HG03060 (cell line): Measurements from ENCODE around the gene DBF4B.

Experiments used
- ATAC-seq: cut with Tn5 transposase; IDR thresholded peaks from one replicate; pipeline ENCODE4 v1.9.1; 2021; ENCODE audit warnings: low read depth, moderate number of reproducible peaks; ENCODE audit not compliant: unreplicated experiment

DBF4B gene

DNA sequence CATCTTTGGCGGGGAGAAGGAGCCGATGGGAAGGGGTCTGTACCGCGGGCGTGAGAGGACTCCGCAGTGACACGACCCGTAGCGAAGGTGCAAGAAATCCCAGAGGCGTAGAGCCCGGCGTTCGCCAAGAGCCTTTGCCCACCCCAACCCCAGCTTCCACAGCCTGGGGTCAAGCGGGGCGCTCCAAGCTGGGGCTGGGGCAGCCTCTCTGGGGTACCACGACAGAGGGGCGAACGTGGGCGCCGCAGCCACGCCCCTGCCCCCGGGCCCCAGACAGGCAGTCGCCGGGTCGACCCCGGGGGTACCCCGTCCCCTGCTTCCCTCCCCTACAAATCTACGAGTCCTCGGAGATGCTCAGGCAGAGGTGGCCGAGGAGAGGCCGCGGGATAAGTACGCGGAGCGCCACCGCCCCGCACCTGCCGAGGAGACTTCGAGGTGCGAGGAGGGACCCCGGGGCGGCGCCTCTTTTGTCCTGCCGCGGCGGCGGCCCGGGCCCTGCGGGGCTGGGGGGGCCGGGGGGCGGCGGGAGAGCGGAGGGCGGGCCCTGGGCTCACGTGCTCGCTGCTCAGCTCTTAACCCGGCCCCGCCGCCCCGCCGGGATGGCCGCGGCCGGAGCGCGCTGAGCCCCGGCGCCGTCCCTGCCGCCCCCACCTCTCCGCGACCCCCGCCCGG lies 50.1 kb downstream of the DBF4B start, which contains the start of gene ADAM11:
Gene ADAM11 (plus strand): TSS at position 575 of the 672 bp plus-strand sequence. CDS start 212 bp downstream, outside the sequence.
- no peak for ATAC-seq

- ATAC-seq, result no peak
Observed at GRCh38 chr17:44759086-44759915, 50.8 kb downstream of the DBF4B start.

- ATAC-seq, result no peak
Observed at GRCh38 chr17:44759916-44760243, 51.4 kb downstream of the DBF4B start.

DNA sequence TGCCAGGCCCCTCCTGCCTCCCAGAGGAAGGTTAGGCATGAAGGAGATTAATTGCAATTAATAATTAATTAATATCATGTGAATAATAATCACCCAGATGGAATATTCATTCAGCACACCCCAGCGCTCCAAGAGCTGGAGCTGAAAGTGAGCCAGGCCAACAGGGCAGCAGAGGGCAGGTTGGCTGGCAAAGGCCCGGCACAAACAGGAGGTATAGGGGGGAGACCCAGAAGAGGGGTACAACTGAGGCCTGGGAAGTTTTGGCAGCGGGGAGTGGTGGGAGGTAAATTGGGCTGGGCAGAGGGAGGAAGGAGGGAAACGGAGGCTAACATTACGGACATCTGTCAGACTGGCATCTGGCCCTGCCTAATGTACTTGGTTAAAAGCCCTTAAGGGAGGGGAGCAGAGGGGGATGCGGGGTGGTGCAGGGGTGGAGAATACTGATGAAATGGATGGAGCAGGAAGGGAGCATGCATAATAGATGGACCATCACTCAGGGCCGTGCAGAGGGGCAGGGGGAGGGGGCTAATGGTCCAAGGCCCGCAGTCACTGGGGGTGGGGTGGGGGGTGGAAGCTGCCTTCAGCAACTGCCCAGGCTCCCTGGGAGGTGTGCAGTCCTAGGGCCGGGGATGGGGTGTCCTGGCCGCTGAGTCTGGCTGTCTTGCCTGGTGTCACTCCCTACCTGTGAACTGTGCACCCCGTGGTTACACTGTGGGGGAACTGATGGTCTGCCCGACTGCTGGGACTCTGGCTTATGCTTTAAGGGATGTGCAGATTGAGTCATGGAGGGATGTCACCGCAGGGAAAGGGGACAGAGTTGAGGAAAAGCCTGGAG lies 52.2 kb downstream of the DBF4B start:
- no peak for ATAC-seq

DNA sequence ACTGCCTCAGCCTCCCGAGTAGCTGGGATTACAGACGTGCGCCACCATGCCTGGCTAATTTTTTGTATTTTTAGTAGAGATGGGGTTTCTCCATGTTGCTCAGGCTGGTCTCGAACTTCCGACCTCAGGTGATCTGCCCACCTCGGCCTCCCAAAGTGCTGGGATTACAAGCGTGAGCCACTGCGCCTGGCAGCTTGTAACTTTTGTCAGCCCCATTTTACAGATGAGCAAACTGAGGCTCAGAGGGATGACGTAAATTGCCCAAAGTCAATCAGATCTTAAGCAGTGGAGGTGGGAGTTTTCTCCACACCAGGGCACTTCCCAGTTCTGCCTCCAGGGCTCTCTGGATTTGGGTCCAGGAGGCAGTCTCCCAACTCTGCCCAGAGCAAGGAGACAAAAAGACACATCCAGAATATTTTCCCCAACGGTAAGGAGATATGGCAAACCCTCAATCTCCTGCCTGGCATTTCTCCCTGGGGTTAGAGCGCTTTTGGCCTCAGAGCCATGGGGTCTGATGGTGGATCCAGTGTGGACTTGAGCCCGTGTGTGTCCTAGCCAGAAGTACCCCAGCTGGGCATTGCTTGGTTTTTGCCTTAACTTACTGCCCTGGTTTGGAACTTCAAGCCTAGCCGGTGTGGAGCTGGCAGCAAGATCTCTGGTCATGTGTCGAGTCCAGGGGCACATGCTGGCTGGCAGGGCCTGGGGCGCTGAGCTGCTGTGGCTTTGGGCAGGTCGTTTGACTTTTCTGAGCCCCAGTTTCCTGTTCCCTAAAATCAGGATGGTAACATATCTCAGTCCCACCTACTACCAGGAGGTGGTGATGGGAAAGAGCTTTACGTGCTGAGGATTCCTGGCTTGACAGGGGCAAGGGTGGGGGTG lies 53.7 kb downstream of the DBF4B start:
- ATAC-seq, result no peak

DNA sequence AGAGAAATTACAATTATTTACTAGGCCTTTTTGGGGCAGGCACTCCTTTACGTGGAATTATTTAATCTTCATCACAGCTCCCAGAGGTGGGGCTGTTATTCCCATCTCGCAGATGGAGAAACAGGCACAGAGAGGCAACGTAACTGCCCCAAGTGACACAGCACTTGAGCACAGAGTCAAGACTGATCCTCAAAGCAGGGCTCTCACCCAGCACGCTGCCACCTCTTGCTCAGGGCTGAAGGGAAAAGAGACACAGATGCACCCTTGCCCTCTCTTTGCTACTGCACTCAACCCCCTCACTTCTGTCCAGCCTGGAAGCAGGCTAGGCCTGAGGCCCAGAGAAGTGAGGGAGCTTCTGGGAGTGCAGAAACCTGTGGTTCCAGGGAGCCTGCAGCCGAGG lies 54.7 kb downstream of the DBF4B start:
- ATAC-seq, result no peak

GRCh38 chr17:44765965-44766364 lies 57.5 kb downstream of the DBF4B start:
- no peak for ATAC-seq

GRCh38 chr17:44766409-44767038 lies 58.1 kb downstream of the DBF4B start:
- ATAC-seq, result no peak

DNA sequence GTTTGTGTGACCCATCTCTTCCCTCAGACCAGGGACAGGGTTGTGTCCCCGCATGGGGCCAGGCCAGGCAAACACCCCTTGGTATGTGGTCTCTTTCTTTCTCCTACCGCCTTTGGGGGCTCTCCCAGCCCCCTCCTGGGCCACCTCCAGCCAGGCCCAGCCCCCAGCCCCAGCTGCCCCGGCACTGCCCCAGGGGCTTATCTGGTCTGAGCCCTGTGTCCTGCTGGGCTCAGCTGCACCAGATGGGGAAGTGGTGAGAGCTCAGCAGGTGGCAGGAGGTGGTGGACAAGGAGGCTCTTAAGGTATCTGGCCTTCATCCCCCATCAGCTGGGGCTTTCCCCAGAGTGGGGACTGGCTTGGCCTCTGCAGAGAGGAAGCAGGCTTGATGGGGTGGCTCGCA lies 59.0 kb downstream of the DBF4B start:
- no peak for ATAC-seq

DNA sequence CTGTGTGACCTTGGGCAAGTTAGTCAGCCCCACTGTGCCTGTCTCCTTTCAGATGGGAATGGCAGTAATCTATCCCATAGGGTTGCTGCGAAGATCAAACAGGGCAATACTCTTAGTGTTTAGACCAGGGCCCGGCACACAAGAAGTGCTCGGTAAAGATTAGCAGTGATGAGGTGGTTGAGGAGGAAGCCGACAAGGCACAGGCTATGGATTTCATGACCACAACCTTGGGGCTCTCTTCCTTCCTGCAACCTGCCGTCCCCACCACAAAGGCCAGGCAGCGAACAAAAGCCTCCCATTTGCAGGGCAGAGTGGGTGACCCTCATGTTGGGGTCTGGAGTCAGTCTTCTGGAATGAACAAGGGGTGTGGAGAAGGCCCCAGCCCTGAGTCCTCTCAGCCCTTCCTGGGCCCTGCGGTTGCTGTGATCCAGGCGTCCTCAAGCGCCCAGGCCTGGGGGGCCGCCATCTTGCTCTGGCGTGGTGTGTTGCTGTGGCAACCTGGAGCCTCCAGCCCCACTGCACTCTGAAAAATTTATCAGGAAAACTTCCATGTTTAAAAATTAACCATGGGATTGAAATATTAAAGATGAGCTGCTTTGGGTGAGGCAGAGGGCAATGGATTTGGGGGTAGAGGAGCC lies 60.2 kb downstream of the DBF4B start:
- no peak for ATAC-seq

- ATAC-seq, result no peak
Observed at GRCh38 chr17:44769230-44769629, 60.8 kb downstream of the DBF4B start.

DNA sequence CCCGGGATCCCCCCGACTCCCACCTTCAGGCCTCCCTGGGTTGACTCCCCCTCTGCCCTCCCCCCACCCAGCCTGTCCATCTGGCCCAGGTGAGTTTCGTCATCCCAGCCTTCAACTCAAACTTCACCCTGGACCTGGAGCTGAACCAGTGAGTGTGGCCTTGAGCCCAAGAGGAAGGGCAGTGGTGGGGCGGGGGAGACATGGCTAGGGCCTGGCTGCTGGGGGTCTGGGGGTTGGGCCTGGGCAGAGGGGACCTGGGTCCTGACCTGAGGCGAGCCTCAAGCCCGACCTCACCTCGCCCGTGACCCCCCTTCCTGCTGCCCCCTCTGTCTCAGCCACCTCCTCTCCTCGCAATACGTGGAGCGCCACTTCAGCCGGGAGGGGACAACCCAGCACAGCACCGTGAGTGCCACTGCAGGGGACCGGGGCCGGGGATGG lies 61.2 kb downstream of the DBF4B start:
- no peak for ATAC-seq

GRCh38 chr17:44770166-44770925 lies 61.9 kb downstream of the DBF4B start:
- ATAC-seq, result no peak

DNA sequence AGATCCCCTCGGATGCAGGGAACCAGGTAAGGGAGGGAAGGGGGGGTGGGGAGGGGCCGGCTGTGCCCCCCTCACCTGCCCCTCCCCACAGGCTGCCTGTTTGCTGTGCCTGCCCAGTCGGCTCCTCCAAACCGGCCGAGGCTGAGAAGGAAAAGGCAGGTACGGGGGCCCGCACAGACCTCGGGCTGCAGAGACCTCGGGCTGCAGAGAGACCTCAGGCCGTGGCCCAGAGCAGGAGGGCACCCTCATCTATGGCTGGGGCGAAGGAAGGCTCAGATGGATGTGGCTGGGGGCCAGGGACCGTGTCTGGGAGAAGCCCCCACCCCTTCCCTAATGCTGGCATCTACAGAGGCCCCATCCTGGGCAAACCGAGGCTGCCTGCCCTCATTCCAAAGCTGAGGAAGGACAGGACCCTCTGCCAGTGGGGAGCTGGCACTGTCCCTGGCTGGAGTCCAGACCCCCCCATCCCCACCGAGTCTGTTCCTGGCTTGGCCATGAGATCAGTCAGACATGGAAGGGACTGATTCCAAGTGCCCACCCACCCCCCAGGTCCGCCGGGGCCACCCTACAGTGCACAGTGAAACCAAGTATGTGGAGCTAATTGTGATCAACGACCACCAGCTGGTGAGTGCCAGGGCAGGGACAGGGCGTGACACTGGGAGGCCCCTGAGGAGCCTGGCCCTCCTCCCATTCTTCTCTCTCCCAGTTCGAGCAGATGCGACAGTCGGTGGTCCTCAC lies 64.0 kb downstream of the DBF4B start:
- ATAC-seq, result no peak

GRCh38 chr17:44773140-44773539 lies 64.7 kb downstream of the DBF4B start:
- no peak for ATAC-seq

DNA sequence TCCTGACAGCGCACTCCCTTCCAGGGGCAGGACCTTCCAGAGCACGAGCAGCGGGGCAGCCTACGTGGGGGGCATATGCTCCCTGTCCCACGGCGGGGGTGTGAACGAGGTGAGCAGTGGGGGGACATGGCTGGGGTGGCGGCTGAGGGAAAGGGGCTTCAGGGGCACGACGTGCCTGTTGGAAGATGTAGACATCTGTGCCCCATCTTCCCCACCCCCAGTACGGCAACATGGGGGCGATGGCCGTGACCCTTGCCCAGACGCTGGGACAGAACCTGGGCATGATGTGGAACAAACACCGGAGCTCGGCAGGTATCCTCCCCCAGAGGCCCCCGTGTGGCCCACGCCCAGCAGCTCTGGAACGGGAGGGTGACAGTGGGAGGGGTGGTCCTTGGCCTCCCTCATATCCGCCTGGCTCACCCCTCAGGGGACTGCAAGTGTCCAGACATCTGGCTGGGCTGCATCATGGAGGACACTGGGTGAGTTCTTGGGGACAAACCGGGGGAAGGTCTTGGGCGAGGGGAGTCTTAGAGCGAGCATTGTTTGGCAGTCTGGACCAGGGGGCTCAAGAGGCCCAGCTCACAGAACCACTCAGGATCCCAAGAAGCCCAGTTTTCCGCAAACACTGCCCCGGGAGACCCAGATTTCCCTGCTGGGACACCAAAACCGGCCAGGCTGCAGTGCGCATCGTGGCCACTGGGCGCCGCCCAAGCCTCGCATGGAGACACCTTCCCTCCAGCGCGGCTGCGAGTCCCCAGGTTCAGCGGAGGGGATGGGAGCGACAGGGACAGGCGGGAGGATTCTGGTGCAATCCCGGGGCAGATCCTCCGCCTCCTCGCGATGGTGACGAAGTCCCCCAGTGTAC lies 66.0 kb downstream of the DBF4B start:
- ATAC-seq, result no peak
